ENCODE results near the gene HSPB7. TPM values are rescaled to one million over a fixed set of nuclear protein-coding genes. Genes with fewer than 3 reads are reported as not detected.

The HSPB7 gene
- total and polyA plus RNA-seq, 2 experiments from 2014 or later, result 0.13 TPM; not detected in 1

GRCh38 chr1:15992187-15992553 is 25.7 kb downstream of the HSPB7 start:
- H3F3A ChIP-seq (replicated peaks; ENCODE audit: low read depth), result no peaks in the 10 kb centered on the region
- H3K4me1 ChIP-seq (ENCODE audit: insufficient read depth), result no peaks in the 10 kb centered on the region
- no peaks in the 10 kb centered on the region for H4K20me1 ChIP-seq (replicated peaks; ENCODE audit: insufficient read depth)
- H3K9me2 ChIP-seq (ENCODE audit: insufficient read depth), result no peaks in the 10 kb centered on the region
- no peaks in the 10 kb centered on the region for H3K79me2 ChIP-seq (replicated peaks; ENCODE audit: insufficient read depth)
- ATAC-seq, result no peak
- Mint-ChIP-seq H3K36me3 (ENCODE audit: low read depth) (no peaks in the 10 kb centered on the region), H3K4me1 (no peaks in the 10 kb centered on the region), H3K9me3 (no peaks in the 10 kb centered on the region), H3K27ac (no peak overlapping the region), H3K4me3 (no peak overlapping the region), H3K27me3 (ENCODE audit: insufficient read depth, low read depth, poor library complexity) (peaks cover 6% of the 10 kb centered on the region)
- no peaks in the 10 kb centered on the region for H3K27me3 ChIP-seq (ENCODE audit: insufficient read depth)
- no peak overlapping the region for H3K4me3 ChIP-seq
- no peak for TF ChIP-seq CTCF (conservative IDR thresholded peaks at IDR 0.05; ENCODE audit: low read depth in 2 of 2)
- no peak for TF ChIP-seq EZH2 (IDR thresholded peaks at IDR 0.05; ENCODE audit: low read depth, unreplicated experiment)
- TF ChIP-seq STAT1 (IDR thresholded peaks at IDR 0.05; ENCODE audit: unreplicated experiment), result no peak
- no peak for TF ChIP-seq JUNB (IDR thresholded peaks at IDR 0.05; ENCODE audit: unreplicated experiment)
- TF ChIP-seq ZNF114 (CRISPR knock-in tag; IDR thresholded peaks at IDR 0.05), result no peak
- no peak for TF ChIP-seq ETS1 (IDR thresholded peaks at IDR 0.05)
- no peak for TF ChIP-seq ZNF331 (CRISPR knock-in tag; IDR thresholded peaks at IDR 0.05; ENCODE audit: low read depth)
- no peak for TF ChIP-seq EZH2phosphoT487 (IDR thresholded peaks at IDR 0.05; ENCODE audit: unreplicated experiment)
- no peak for TF ChIP-seq NANOG (IDR thresholded peaks at IDR 0.05; ENCODE audit: borderline replicate concordance)
- TF ChIP-seq CREB1 (CRISPR knock-in tag; IDR thresholded peaks at IDR 0.05; ENCODE audit: low read depth), result no peak
- no peak overlapping the region for H2AFZ ChIP-seq
- no peak overlapping the region for H3K27ac ChIP-seq (ENCODE audit: low read depth)
- no peak overlapping the region for H3K4me2 ChIP-seq
- no peaks in the 10 kb centered on the region for H3K36me3 ChIP-seq (ENCODE audit: insufficient read depth)
- DNase-seq (ENCODE audit: low spot score), result no peak

GRCh38 chr1:15991427-15992186 is 26.2 kb downstream of the HSPB7 start:
- no peak overlapping the region for H3K4me3 ChIP-seq
- no peak overlapping the region for H2AFZ ChIP-seq
- no peak overlapping the region for H3K4me2 ChIP-seq
- H3K9me2 ChIP-seq (ENCODE audit: insufficient read depth), result no peaks in the 10 kb centered on the region
- Mint-ChIP-seq H3K4me3 (no peak overlapping the region), H3K4me1 (no peaks in the 10 kb centered on the region), H3K27me3 (ENCODE audit: insufficient read depth, low read depth, poor library complexity) (peaks cover 4% of the 10 kb centered on the region), H3K9me3 (no peaks in the 10 kb centered on the region), H3K36me3 (ENCODE audit: low read depth) (no peaks in the 10 kb centered on the region), H3K27ac (no peak overlapping the region)
- ATAC-seq, result no peak
- no peaks in the 10 kb centered on the region for H3K36me3 ChIP-seq (ENCODE audit: insufficient read depth)
- no peaks in the 10 kb centered on the region for H3F3A ChIP-seq (replicated peaks; ENCODE audit: low read depth)
- H3K4me1 ChIP-seq (ENCODE audit: insufficient read depth), result no peaks in the 10 kb centered on the region
- no peak overlapping the region for H3K27ac ChIP-seq (ENCODE audit: low read depth)
- H3K79me2 ChIP-seq (replicated peaks; ENCODE audit: insufficient read depth), result no peaks in the 10 kb centered on the region
- H4K20me1 ChIP-seq (replicated peaks; ENCODE audit: insufficient read depth), result no peaks in the 10 kb centered on the region
- no peaks in the 10 kb centered on the region for H3K27me3 ChIP-seq (ENCODE audit: insufficient read depth)
- DNase-seq (ENCODE audit: low spot score), result no peak
- no peak for TF ChIP-seq ZNF462 (CRISPR knock-in tag; IDR thresholded peaks at IDR 0.05)
- no peak for TF ChIP-seq JUNB (IDR thresholded peaks at IDR 0.05; ENCODE audit: unreplicated experiment)
- no peak for TF ChIP-seq CREB1 (CRISPR knock-in tag; IDR thresholded peaks at IDR 0.05; ENCODE audit: low read depth)
